ENCODE measurements around the gene COPS3. TPM values are rescaled to one million over a fixed set of nuclear protein-coding genes. Genes with fewer than 3 reads are reported as not detected.
"Not testable (repeated sequence)": the region's sequence is repeated elsewhere in the genome, so short reads cannot be mapped to it uniquely, and the experiment has no call there.

The COPS3 gene
- total RNA-seq, 4 donors from 2014 or later = 50.8 to 68.0 (median 59.6) TPM

DNA sequence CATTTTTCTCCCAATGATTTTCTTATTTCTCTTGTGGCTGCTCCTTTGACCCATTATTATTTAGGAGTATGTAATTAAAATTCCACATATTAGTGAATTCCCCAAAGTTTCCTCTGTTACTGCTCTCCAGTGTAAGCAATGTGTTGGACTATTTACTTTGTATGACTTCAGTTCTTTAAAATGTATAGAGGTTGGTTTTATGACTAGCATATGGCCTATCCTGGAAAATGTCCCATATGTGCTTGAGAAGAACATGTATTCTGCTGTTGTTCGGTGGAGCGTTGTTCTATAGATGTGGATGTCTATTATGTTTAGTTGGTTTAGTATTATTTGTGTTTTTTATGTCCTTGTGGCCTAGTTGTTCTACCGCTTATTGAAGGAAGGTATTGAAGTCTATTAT, 16.2 kb upstream of the COPS3 start:
- TF ChIP-seq CTCF (IDR thresholded peaks at IDR 0.05) = no peak
- TF ChIP-seq POLR2A (IDR thresholded peaks at IDR 0.05) = no peak
- WGBS, 2 donors = 86 to 89% methylated on average over 3 of the region's 3 CpGs

DNA sequence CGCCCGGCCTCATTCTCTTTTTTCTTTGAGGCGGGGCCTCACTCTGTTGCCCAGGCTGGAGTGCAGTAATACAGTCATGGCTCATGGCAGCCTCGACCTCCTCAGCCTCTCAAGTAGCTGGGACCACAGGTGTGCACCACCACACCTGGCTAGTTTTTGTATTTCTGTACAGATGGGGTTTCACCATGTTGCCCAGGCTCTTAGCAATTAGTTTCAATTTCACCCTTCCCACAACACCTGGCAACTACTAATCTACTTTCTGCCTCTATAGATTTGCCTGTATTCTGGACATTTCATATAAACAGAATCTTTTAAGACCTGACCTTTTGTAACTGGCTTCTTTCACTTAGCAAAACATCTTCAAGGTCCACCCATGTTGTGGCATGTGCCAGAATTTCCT, 14.1 kb upstream of the COPS3 start:
- WGBS, 2 donors = 94 to 96% methylated on average over 4 of the region's 4 CpGs
- intact Hi-C loops (cut with DNase I; ENCODE audit: low total_unique reads) = no loop called here
- TF ChIP-seq CTCF (IDR thresholded peaks at IDR 0.05) (no peak), POLR2A (IDR thresholded peaks at IDR 0.05) (no peak)
- DNase-seq (ENCODE audit: low spot score in 2 of 2) = no peak
- no peak overlapping the region for H3K4me3 ChIP-seq (ENCODE audit: low read depth, poor library complexity, severe bottlenecking)

More for the DNA sequence above, 16.2 kb upstream of the COPS3 start:
- DNase-seq (ENCODE audit: low spot score in 2 of 2) = no peak
- intact Hi-C loops (cut with DNase I; ENCODE audit: low total_unique reads) = no loop called here
- H3K4me3 ChIP-seq (ENCODE audit: low read depth, poor library complexity, severe bottlenecking) = no peak overlapping the region

GRCh38 chr17:17289701-17290100, 8.7 kb upstream of the COPS3 start:
- intact Hi-C loops (cut with DNase I; ENCODE audit: low total_unique reads) = no loop called here
- no peak overlapping the region for H3K4me3 ChIP-seq (ENCODE audit: low read depth, poor library complexity, severe bottlenecking)
- peak in 1 of 2 donors; percentile 18 for DNase-seq (ENCODE audit: low spot score in 2 of 2)
- TF ChIP-seq CTCF (IDR thresholded peaks at IDR 0.05) = no peak
- no peak for TF ChIP-seq POLR2A (IDR thresholded peaks at IDR 0.05)
- WGBS, 2 donors = 78 to 83% methylated on average over 7 of the region's 7 CpGs

DNA sequence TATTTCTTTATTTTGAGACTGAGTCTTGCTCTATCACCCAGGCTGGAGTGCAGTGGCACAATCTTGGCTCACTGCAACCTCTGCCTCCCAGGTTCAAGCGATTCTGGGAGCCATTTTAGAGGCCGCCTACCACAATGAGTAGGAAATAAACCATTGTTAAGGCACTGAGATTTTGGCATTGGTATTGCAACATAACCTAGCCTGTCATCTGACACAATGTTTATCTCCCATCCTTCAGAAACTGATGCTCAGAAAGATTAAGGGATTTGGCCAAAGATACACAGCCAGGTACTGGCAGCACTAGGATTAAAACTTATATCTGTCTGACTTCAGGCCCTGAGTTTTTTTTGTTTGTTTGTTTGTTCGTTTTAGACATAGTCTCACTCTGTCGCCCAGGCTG, 8.0 kb upstream of the COPS3 start:
- TF ChIP-seq POLR2A (IDR thresholded peaks at IDR 0.05) (no peak), CTCF (IDR thresholded peaks at IDR 0.05) (no peak)
- no peak for DNase-seq (ENCODE audit: low spot score in 2 of 2)
- intact Hi-C loops (cut with DNase I; ENCODE audit: low total_unique reads) = no loop called here
- no peak overlapping the region for H3K4me3 ChIP-seq (ENCODE audit: low read depth, poor library complexity, severe bottlenecking)
- WGBS, 2 donors = 87 to 91% methylated on average over 4 of the region's 4 CpGs

- intact Hi-C loops (cut with DNase I; ENCODE audit: low total_unique reads) = no loop called here
- 87 to 92% methylated on average over 5 of the region's 5 CpGs for WGBS, 2 donors
- no peak for DNase-seq (ENCODE audit: low spot score in 2 of 2)
- TF ChIP-seq POLR2A (IDR thresholded peaks at IDR 0.05) (no peak), CTCF (IDR thresholded peaks at IDR 0.05) (no peak)
- no peak overlapping the region for H3K4me3 ChIP-seq (ENCODE audit: low read depth, poor library complexity, severe bottlenecking)
These were observed 4.9 kb upstream of the COPS3 start for GRCh38 chr17:17285951-17286350.

DNA sequence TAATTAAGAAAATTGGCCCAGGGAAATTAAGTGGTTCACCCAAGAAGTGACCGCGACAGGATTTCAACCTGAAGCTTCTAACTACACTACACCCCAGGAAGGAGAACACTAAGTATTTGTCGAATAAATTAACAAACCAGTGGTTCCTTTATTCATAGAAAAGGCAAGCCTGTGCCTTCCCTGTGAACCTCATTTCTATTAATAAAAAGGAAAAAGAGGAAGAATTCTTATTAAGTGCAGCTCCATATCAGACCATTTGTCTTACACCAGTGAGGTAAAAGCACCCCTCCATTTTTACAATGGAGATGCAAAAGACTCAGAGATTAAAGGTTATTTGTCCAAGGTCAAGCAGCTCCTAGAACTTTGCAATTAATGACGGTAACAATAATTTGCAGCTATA, 1.7 kb downstream of the COPS3 start:
- DNase-seq (ENCODE audit: low spot score in 2 of 2) = no peak
- TF ChIP-seq CTCF (IDR thresholded peaks at IDR 0.05) = no peak
- no peak overlapping the region for H3K4me3 ChIP-seq (ENCODE audit: low read depth, poor library complexity, severe bottlenecking)
- intact Hi-C loops (cut with DNase I; ENCODE audit: low total_unique reads) = no loop called here
- WGBS, 2 donors = 85 to 86% methylated on average over 4 of the region's 4 CpGs

- H3K4me3 ChIP-seq (ENCODE audit: low read depth, poor library complexity, severe bottlenecking); intact Hi-C loops (cut with DNase I; ENCODE audit: low total_unique reads); DNase-seq (ENCODE audit: low spot score in 2 of 2): not testable (repeated sequence)
- 93 to 97% methylated on average over 5 of the region's 5 CpGs for WGBS, 2 donors
These were observed 3.6 kb downstream of the COPS3 start for GRCh38 chr17:17277431-17277830.
